K562 (cell line): ENCODE measurements around the gene GLCCI1. TPM values are rescaled to one million over a fixed set of nuclear protein-coding genes. Genes with fewer than 3 reads are reported as not detected.

Source experiments
- ATAC-seq: fragments of 200-7000 bp; cut with Tn5 transposase; 3 replicates; pipeline ENCODE4 v1.9.1; 2020; ENCODE audit warnings: moderate library complexity
- BruUV-seq: library from RNA; stranded (reverse); fragments of 400-500 nt; replicated peaks from 2 replicates; lab custom pipeline; 2021; lab: Mats Ljungman, UMichigan
- CTCF ChIA-PET: fragments of 300-600 bp; formaldehyde crosslinking; extraction: SDS; loops from one replicate; lab custom pipeline; 2021; ENCODE audit warnings: low intra/inter-chr PET ratio; lab: Yijun Ruan, JAX
- POLR2A ChIA-PET: fragments of 300-600, 350-650 bp; sonication (Branson Sonifier 250); formaldehyde crosslinking; extraction: SDS; loops from one replicate; lab custom pipeline; 2021; ENCODE audit warnings: antibody characterized with exemption, inconsistent platforms; lab: Yijun Ruan, JAX
- DNase-seq, 4 experiments: peaks; one replicate each; pipeline versions ENCODE4 v3.0.0 to v3.0.0-alpha.2; 2011 to 2018; ENCODE audit warnings: low spot score in 3 of 4, mixed read lengths in 3 of 4; ENCODE audit errors: extremely low read depth in 1 of 4
- FAIRE-seq: peaks from 2 replicates; lab custom pipeline; 2011; peaks lifted over from hg19 to GRCh38; lab: Jason Lieb, UNC
- H2AFZ ChIP-seq: 2 replicates; pipeline ENCODE4 v1.6.0; 2011; ENCODE audit warnings: low read depth, low read length, control low read depth, inconsistent platforms
- H3K27ac ChIP-seq: fragments of 200-600 bp; 3 replicates; pipeline ENCODE4 v1.8.0; 2011; ENCODE audit warnings: low read depth, mild to moderate bottlenecking, control low read depth, inconsistent platforms, low read length, moderate library complexity, mixed read lengths; ENCODE audit errors: extremely low read depth
- H3K27me3 ChIP-seq, 2 experiments: fragments of 300-600 bp in 1 of 2; 2 replicates in 1 of 2; 3 replicates in 1 of 2; pipeline versions ENCODE4 v1.6.0 to v1.8.0; 2011; ENCODE audit warnings: inconsistent platforms in 2 of 2, low read length in 2 of 2, mild to moderate bottlenecking in 1 of 2, mixed read lengths in 1 of 2, moderate library complexity in 1 of 2; ENCODE audit not compliant: control insufficient read depth in 2 of 2, insufficient read depth in 2 of 2
- H3K36me3 ChIP-seq: fragments of 300-600 bp; 3 replicates; pipeline ENCODE4 v1.8.0; 2011; ENCODE audit warnings: mild to moderate bottlenecking, low read length, inconsistent platforms; ENCODE audit not compliant: control insufficient read depth, insufficient read depth
- H3K4me1 ChIP-seq, 2 experiments: fragments of 200-600 bp in 1 of 2; replicated peaks in 1 of 2; 2 replicates in 1 of 2; 3 replicates in 1 of 2; pipeline versions ENCODE4 v1.5.1 to v1.8.0; 2011; ENCODE audit warnings: inconsistent platforms in 2 of 2, low read length in 2 of 2, mild to moderate bottlenecking in 1 of 2, mixed read lengths in 1 of 2, moderate library complexity in 1 of 2; ENCODE audit not compliant: control insufficient read depth in 2 of 2, insufficient read depth in 2 of 2
- H3K4me2 ChIP-seq: 2 replicates; pipeline ENCODE4 v1.6.1; 2011; ENCODE audit warnings: low read length, control low read depth, inconsistent platforms, mixed read lengths; ENCODE audit not compliant: insufficient read depth
- H3K4me3 ChIP-seq: fragments of 200-600 bp; sonication (generic), shearing (Covaris generic); 2 replicates; pipeline ENCODE4 v1.5.1; 2016; ENCODE audit warnings: control low read depth, inconsistent platforms
- H3K79me2 ChIP-seq: fragments of 200-600 bp; 3 replicates; pipeline ENCODE4 v1.8.0; 2011; ENCODE audit warnings: low read length, inconsistent platforms; ENCODE audit not compliant: control insufficient read depth, insufficient read depth
- H3K9ac ChIP-seq, 2 experiments: 2 replicates each; pipeline versions ENCODE4 v1.6.0 to v1.6.1; 2011; ENCODE audit warnings: low read depth in 2 of 2, low read length in 2 of 2, control low read depth in 1 of 2, inconsistent platforms in 1 of 2, mild to moderate bottlenecking in 1 of 2, mixed read lengths in 1 of 2; ENCODE audit not compliant: insufficient read depth in 1 of 2
- H3K9me1 ChIP-seq: one replicate; pipeline ENCODE4 v1.6.0; 2011; ENCODE audit warnings: inconsistent platforms, mild to moderate bottlenecking, low read length, moderate library complexity; ENCODE audit not compliant: control insufficient read depth, insufficient read depth
- H3K9me3 ChIP-seq: replicated peaks from 2 replicates; pipeline ENCODE4 v1.5.1; 2011; ENCODE audit warnings: low read depth, low read length, inconsistent platforms; ENCODE audit not compliant: control insufficient read depth, insufficient read depth
- H4K20me1 ChIP-seq: replicated peaks from 2 replicates; pipeline ENCODE4 v1.6.1; 2011; ENCODE audit warnings: low read length, inconsistent platforms, mixed read lengths; ENCODE audit not compliant: control insufficient read depth, insufficient read depth
- CC2D1A ChIP-seq: fragments of 450-650 bp; IDR thresholded peaks from 2 replicates; pipeline ENCODE4 v1.6.1; 2017; ENCODE audit warnings: mild to moderate bottlenecking
- KLF13 ChIP-seq: fragments of 450-650 bp; IDR thresholded peaks from 2 replicates; pipeline ENCODE4 v1.6.1; 2016; ENCODE audit warnings: missing genetic modification characterization, low read depth, mild to moderate bottlenecking, missing compliant biosample characterization, moderate library complexity, borderline replicate concordance
- RBM25 ChIP-seq: fragments of 200-400 bp; formaldehyde crosslinking; IDR thresholded peaks from 2 replicates; pipeline ENCODE4 v1.6.1; 2018; ENCODE audit warnings: low read length, low read depth, moderate library complexity; ENCODE audit not compliant: severe bottlenecking
- SMC3 ChIP-seq: conservative IDR thresholded peaks from 2 replicates; pipeline ENCODE4 v1.6.1; 2011; ENCODE audit warnings: low read depth, low read length, improper control_type of control experiment; ENCODE audit not compliant: insufficient read depth
- TOE1 ChIP-seq, 2 experiments: fragments of 450-650 bp in 1 of 2; sonication (generic) in 1 of 2; formaldehyde crosslinking in 1 of 2; IDR thresholded peaks; 2 replicates each; pipeline versions ENCODE4 v1.7.1 to v1.8.0; 2016 to 2022; ENCODE audit warnings: borderline replicate concordance in 2 of 2, mild to moderate bottlenecking in 2 of 2, antibody characterized with exemption in 1 of 2, inconsistent platforms in 1 of 2, low read depth in 1 of 2, missing genetic modification reagents in 1 of 2, moderate library complexity in 1 of 2
- YY1 ChIP-seq, 3 experiments: IDR thresholded peaks; 2 replicates each; pipeline ENCODE4 v1.6.1; 2011; ENCODE audit warnings: low read length in 2 of 3, mild to moderate bottlenecking in 2 of 3, moderate library complexity in 2 of 3, borderline replicate concordance in 1 of 3, control low read depth in 1 of 3, low read depth in 1 of 3; ENCODE audit not compliant: insufficient read depth in 3 of 3, insufficient replicate concordance in 2 of 3, control insufficient read depth in 1 of 3, insufficient read length in 1 of 3; ENCODE audit errors: extremely low read depth in 1 of 3
- ZNF175 ChIP-seq: fragments of 200-800 bp; sonication (Bioruptor generic); IDR thresholded peaks from 2 replicates; pipeline ENCODE4 v1.6.1; 2016; ENCODE audit warnings: low read depth, mild to moderate bottlenecking, missing genetic modification characterization, missing compliant biosample characterization
- ZNF274 ChIP-seq: IDR thresholded peaks from 2 replicates; pipeline ENCODE4 v1.6.1; 2011; ENCODE audit warnings: low read depth, mild to moderate bottlenecking, low read length, moderate library complexity, borderline replicate concordance
- ZNF408 ChIP-seq: fragments of 250-450 bp; sonication (Bioruptor Pico); IDR thresholded peaks from 2 replicates; pipeline ENCODE4 v1.4.0; 2020; ENCODE audit warnings: low read depth, mild to moderate bottlenecking, moderate library complexity
- ZNF717 ChIP-seq: fragments of 250-450 bp; sonication (Bioruptor Pico); IDR thresholded peaks from 2 replicates; pipeline ENCODE4 v1.5.0; 2021
- ZNF764 ChIP-seq: fragments of 250-450 bp; sonication (Bioruptor Pico); IDR thresholded peaks from 2 replicates; pipeline ENCODE4 v1.4.0; 2020; ENCODE audit warnings: low read depth, mild to moderate bottlenecking, moderate library complexity
- WGBS: fragments of 100-300 bp; shearing (Covaris generic); methylation state at CpG from one replicate; pipeline ENCODE4 v1.1.6; 2016; ENCODE audit warnings: low coverage, mixed read lengths; ENCODE audit not compliant: insufficient coverage; ENCODE audit errors: missing lambda C conversion rate; 5-methylcytosine and 5-hydroxymethylcytosine counted together
- in situ Hi-C: fragments of 300-500 bp; cut with MboI; formaldehyde crosslinking; loops from 4 replicates; pipeline ENCODE4 v1.15.0; 2018; ENCODE audit warnings: inconsistent platforms, mixed read lengths
- intact Hi-C: fragments of 100-400 bp; cut with micrococcal nuclease; formaldehyde crosslinking; loops from 2 replicates; pipeline ENCODE4 v1.14.2; 2022
- polyA plus RNA-seq, 8 experiments: library from polyadenylated mRNA; depleted of rRNA in 4 of 8; stranded (reverse) in 5 of 8; unstranded in 3 of 8; fragments of >200 nt; fragmentation: Nextera tagmentation in 2 of 8; fragmentation: Illumina TruSeq in 1 of 8; extraction: Ambion mirVana in 2 of 8; extraction: Trizol in 1 of 8; gene quantifications; 2 replicates each; pipeline versions ENCODE4 v1.2.1 to v1.2.3, GENCODE V29; 2011 to 2014; ENCODE audit warnings: inconsistent platforms in 1 of 8, missing spikeins in 1 of 8
- total RNA-seq, 7 experiments: library from RNA; depleted of rRNA in 6 of 7; stranded (reverse); fragments of >200 nt in 6 of 7; fragmentation: Illumina TruSeq in 2 of 7; extraction: Trizol in 2 of 7; gene quantifications; 2 replicates each; pipeline versions ENCODE4 v1.2.1 to v1.2.3, GENCODE V29; 2011 to 2021; ENCODE audit warnings: low replicate concordance in 1 of 7
- TF ChIP-seq, protein P1 (sequence below): IDR thresholded peaks from 2 replicates; pipeline ENCODE4 v1.6.1; 2014; ENCODE audit warnings: antibody characterized with exemption

GLCCI1 gene
- total and polyA plus RNA-seq, 9 of the 15 experiments (the other 6 are each of a cell fraction or from before 2014, with no cell fraction given): 2.7 to 11.9 (median 7.2) TPM

DNA sequence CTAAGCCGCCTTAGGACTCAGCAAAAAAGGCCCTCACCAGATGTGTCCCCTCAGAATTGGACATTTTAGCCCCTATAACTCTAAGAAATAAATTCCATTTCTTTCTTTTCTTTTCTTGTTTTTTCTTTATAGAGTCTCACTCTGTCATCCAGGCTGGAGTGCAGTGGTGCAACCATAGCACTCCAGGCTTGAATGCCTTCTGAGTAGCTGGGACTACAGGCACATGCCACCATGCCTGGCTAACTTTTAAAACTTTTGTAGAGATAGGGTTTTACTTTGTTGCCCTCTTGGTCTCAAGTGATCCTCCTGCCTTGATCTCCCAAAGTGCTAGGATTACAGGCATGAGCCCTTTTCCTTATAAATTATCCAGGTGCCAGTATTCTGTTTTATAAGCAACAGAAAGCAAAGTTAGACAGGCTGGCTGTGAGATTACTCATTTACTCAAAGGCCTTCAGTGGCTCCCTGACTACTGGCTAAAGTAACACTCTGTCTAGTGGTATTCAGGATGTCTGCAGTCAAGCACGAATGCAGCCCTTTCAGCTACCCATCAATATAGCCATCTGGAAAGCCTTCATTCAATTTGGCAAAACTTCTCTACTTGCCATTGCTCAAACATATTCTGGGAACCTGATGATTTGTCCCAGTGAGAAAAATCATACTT lies 164.7 kb downstream of the GLCCI1 start:
- no peaks in the 10 kb centered on the region for H3K79me2 ChIP-seq
- H3K27me3 ChIP-seq: no peaks in the 10 kb centered on the region
- ATAC-seq: no peak
- no peak for TF ChIP-seq KLF13
- TF ChIP-seq CC2D1A: no peak
- no peak for TF ChIP-seq ZNF717
- TF ChIP-seq, protein P1, sequence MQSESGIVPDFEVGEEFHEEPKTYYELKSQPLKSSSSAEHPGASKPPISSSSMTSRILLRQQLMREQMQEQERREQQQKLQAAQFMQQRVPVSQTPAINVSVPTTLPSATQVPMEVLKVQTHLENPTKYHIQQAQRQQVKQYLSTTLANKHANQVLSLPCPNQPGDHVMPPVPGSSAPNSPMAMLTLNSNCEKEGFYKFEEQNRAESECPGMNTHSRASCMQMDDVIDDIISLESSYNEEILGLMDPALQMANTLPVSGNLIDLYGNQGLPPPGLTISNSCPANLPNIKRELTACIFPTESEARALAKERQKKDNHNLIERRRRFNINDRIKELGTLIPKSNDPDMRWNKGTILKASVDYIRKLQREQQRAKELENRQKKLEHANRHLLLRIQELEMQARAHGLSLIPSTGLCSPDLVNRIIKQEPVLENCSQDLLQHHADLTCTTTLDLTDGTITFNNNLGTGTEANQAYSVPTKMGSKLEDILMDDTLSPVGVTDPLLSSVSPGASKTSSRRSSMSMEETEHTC: no peak
- TF ChIP-seq ZNF408 (CRISPR knock-in tag): no peak
- no peak for TF ChIP-seq SMC3
- no peak for TF ChIP-seq ZNF764
- TF ChIP-seq YY1 (IDR thresholded peaks at IDR 0.05; ENCODE audit: borderline replicate concordance in 1 of 3, control insufficient read depth in 1 of 3, extremely low read depth in 1 of 3, insufficient read depth in 3 of 3, insufficient read length in 1 of 3, insufficient replicate concordance in 2 of 3, low read depth in 1 of 3, low read length in 2 of 3): no peak
- no peak for TF ChIP-seq TOE1 (IDR thresholded peaks at IDR 0.05; ENCODE audit: borderline replicate concordance)
- no peak for TF ChIP-seq TOE1 (CRISPR knock-in tag; IDR thresholded peaks at IDR 0.05; ENCODE audit: borderline replicate concordance, low read depth)
- TF ChIP-seq ZNF175 (CRISPR knock-in tag): no peak
- no peak for TF ChIP-seq RBM25
- no peak for TF ChIP-seq ZNF274
- no peak overlapping the region for H3K9ac ChIP-seq
- H3K4me3 ChIP-seq: no peak overlapping the region
- H2AFZ ChIP-seq: no peak overlapping the region
- no peak for FAIRE-seq
- intact Hi-C loops: no loop called here
- no peak for DNase-seq
- no TSS peak for BruUV-seq
- 80% methylated on average over 2 of the region's 2 CpGs for WGBS
- H3K9me3 ChIP-seq: no peaks in the 10 kb centered on the region
- 0 out of 3 replicates have a peak overlapping the region, but pooled peaks have one; percentile 12 for H3K27ac ChIP-seq
- POLR2A ChIA-PET: interaction anchor here (1.3 kb wide), 1 partner anchor 12 kb away, joined by 4 read pairs; no protein-coding TSS in a partner anchor
- CTCF ChIA-PET: no interaction called here
- H4K20me1 ChIP-seq: no peaks in the 10 kb centered on the region
- no peaks in the 10 kb centered on the region for H3K9me1 ChIP-seq
- H3K36me3 ChIP-seq: no peaks in the 10 kb centered on the region
- H3K4me2 ChIP-seq: no peak overlapping the region
- peaks cover 5 to 37% of the 10 kb centered on the region in 2 experiments; a peak in 4 of 5 replicates for H3K4me1 ChIP-seq
- in situ Hi-C loops: no loop called here
